Endometrium (tissue), 2 donors: ENCODE results near the gene TSPAN33.
"Not testable (repeated sequence)": the region's sequence is repeated elsewhere in the genome, so short reads cannot be mapped to it uniquely, and the experiment has no call there.

ENCODE experiments used
- FAIRE-seq: peaks from 2 replicates; lab custom pipeline; 2012; peaks lifted over from hg19 to GRCh38; lab: Jason Lieb, UNC
- donor health status: control.
- donor health status: control.

The TSPAN33 gene

DNA sequence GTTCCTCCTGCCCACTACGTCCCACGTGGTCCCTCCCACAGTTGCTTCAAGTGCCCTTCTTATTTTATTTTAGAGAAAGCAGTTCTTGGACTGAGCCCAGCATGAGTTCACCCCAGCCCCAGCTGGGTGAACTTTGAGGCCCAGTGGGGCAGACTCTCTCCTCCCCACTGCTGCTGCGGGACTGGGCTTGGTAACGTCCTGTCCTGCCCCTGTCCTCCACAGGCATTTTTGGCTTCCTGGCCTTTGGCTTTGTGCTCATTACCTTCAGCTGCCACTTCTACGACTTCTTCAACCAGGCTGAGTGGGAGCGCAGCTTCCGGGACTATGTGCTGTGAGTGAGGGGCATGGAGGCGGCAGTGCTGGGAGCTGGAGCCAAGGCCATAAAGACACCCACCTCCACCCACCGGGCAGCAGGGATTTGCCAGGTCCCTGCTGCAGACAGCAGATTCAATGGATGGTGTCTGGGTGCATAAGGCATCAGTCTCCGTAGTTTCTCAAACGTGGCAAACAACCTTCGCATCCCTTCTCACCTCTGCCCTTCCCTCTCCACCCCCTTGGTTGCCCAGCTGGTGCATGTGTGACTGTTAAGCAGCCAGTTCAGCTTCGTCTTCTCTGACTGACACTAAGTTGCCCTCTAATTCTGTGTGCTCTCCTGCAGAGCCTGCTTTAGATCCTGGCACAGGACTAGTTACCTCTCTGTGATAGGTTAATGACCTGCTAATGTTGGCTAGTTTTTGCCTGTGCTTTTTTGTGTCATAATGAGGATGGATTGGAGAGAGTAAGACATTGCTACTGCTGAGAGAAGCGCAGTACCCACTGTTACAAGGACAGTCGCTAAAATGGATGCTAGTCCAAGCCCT is 64.8 kb downstream of the TSPAN33 start:
- FAIRE-seq = no peak

GRCh38 chr7:129210256-129210988 is 65.9 kb downstream of the TSPAN33 start:
- FAIRE-seq = no peak

GRCh38 chr7:129210989-129211312 is 66.4 kb downstream of the TSPAN33 start:
- FAIRE-seq = no peak

DNA sequence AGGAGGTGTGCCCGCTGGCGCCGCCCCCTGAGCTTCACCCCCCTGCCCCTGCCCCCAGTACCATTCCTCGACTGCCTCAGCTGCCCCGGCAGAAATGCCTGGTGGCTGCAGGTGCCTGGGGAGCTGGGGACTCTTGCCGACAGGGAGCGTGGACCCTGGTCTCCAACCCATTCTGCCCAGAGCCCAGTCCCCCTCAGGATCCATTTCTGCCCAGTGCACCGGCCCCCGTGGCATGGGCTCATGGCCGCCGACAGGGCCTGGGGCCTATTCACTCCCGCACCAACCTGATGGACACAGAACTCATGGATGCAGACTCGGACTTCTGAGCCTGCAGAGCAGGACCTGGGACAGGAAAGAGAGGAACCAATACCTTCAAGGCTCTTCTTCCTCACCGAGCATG is 67.6 kb downstream of the TSPAN33 start:
- FAIRE-seq = no peak

GRCh38 chr7:129212596-129212995 is 68.1 kb downstream of the TSPAN33 start:
- no peak for FAIRE-seq

- FAIRE-seq = no peak
Observed at GRCh38 chr7:129213828-129214227, 69.3 kb downstream of the TSPAN33 start.

- not testable (repeated sequence) for FAIRE-seq
Observed at GRCh38 chr7:129215691-129216090, 71.2 kb downstream of the TSPAN33 start.

DNA sequence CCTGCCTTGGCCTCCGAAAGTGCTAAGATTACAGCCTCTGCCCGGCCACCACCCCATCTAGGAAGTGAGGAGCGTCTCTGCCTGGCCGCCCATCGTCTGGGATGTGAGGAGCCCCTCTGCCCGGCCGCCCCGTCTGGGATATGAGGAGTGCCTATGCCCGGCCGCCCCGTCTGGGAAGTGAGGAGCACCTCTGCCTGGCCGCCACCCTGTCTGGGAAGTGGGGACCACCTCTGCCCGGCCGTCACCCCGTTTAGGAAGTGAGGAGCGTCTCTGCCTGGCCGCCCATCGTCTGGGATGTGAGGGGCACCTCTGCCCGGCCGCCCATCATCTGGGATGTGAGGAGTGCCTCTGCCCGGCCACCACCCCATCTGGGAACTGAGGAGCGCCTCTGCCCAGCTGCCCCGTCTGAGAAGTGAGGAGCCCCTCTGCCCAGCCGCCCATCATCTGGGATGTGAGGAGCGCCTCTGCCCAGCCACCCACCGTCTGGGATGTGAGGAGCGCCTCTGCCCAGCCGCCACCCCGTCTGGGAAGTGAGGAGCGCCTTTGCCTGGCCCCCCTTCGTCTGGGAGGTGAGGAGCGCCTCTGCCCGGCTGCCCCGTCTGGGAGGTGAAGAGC is 71.7 kb downstream of the TSPAN33 start:
- not testable (repeated sequence) for FAIRE-seq

DNA sequence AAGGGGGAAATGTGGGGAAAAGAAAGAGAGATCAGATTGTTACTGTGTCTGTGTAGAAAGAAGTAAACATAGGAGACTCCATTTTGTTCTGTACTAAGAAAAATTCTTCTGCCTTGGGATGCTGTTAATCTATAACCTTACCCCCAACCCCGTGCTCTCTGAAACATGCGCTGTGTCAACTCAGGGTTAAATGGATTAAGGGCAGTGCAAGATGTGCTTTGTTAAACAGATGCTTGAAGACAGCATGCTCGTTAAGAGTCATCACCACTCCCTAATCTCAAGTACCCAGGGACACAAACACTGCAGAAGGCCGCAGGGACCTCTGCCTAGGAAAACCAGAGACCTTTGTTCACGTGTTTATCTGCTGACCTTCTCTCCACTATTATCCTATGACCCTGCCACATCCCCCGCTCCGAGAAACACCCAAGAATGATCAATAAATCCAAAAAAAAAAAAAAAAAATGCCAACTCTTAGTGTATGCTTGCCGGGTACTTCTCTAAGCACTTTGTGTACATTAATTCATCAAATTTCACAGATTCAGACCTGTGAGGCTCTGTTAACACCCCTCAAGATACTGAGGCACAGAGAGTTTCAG is 72.4 kb downstream of the TSPAN33 start:
- FAIRE-seq = not testable (repeated sequence)

GRCh38 chr7:129218514-129219062 is 74.1 kb downstream of the TSPAN33 start:
- FAIRE-seq = no peak

DNA sequence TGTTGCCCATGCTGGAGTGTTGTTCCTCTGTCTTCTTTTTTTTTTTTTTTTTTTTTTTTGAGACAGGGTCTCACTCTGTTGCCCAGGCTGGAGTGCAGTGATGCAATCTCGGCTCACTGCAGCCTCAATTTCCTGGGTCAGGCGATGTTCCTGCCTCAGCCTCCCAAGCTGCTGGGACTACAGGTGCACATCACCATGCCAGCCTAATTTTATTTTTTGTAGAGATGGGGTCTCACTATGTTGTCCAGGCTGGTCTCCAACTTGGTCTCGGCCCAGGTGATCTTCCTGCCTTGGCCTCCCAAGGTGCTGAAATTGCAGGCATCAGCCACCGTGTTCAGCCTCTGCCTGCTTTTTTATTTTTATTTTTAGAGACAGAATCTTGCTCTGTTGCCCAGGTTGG is 74.7 kb downstream of the TSPAN33 start:
- not testable (repeated sequence) for FAIRE-seq
